ENCODE measurements around the gene SLC22A5.
"Not testable (repeated sequence)": the region's sequence is repeated elsewhere in the genome, so short reads cannot be mapped to it uniquely, and the experiment has no call there.

SLC22A5 gene

DNA sequence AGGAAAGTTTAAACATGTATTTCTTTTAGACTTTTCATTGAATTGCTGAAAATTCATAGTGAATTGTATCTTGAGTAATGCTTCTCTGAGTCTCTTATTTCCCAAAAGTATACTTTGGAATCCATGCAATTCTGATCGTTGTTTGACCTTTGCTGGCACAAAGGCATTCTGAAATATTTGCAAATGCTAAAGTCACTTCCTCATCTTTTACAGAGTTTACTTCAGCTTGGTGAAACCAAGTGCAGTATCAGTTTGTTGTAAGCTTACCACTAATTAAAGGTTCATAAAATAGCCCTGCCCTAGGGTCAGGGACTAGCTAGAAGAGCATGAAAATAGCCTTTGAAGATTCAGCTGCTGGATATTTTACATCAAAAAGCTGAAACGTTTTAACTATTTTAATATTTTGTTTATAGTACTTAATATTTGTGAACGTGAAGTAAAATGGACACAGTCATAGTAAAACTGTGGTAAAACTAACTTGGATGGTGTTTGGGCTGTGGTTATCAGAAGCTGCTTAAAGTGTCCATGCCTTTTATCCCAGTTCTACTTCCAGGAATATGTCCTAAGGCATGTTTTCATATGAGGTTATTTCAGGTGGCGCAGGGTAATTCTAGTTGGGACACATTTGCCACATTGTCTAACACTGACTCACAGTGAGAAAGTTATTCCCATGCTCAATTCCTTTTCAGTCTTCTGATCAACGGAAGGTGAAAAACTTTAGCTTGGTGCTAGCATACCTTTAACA is 45.3 kb downstream of the SLC22A5 start:
- DNase-seq (ENCODE audit: low spot score), result no peak

DNA sequence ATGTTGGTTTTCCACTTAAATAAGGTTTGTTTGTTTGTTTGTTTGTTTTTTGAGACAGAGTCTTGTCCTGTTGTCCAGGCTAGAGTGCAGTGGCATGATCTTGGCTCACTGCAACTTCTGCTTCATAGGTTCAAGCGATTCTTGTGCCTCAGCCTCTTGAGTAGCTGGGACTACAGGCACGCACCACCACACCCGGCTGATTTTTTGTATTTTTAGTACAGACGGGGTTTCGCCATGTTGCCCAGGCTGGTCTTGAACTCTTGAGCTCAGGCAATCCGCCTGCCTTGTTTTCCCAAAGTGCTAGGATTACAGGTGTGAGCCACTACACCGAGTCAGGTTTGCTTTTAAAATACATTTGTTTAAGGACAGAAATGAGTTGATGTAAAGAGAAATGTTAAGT is 46.0 kb downstream of the SLC22A5 start:
- not testable (repeated sequence) for DNase-seq (ENCODE audit: low spot score)

- DNase-seq (ENCODE audit: low spot score), result no peak
Observed at GRCh38 chr5:132416306-132417009, 46.9 kb downstream of the SLC22A5 start.

- DNase-seq (ENCODE audit: low spot score), result no peak
Observed at GRCh38 chr5:132417010-132417439, 47.5 kb downstream of the SLC22A5 start.

GRCh38 chr5:132417461-132417860 is 48.0 kb downstream of the SLC22A5 start:
- no peak for DNase-seq (ENCODE audit: low spot score)

DNA sequence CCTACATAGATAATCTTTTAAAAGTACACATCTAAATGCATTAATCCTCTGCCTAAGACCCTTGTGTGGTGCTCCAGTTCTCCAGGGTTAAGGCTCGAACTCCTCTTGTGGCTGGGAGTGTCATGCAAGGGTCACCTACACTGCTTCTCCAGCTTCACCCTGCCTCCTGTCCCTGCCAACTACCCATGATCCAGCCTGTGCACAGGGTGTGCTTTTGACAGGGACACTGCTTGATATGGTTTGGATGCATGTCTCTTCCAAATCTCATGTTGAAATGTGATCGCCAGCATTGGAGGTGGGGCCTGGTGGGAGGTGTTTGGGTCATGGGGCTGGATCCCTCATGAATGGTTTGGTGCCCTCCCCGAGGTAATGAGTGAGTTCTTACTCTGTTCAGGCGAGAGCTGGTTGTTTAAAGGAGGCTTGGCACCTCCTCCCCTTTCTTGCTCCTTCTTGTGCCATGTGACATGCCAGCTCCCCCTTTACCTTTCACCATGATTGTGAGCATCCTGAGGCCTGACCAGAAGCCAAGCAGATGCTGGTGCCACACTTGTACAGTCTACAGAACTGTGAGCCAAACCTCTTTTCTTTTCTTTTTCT is 48.5 kb downstream of the SLC22A5 start:
- no peak for DNase-seq (ENCODE audit: low spot score)

GRCh38 chr5:132418881-132419280 is 49.4 kb downstream of the SLC22A5 start:
- DNase-seq (ENCODE audit: low spot score), result no peak

GRCh38 chr5:132419502-132420468 is 50.3 kb downstream of the SLC22A5 start:
- peak; percentile 83 for DNase-seq (ENCODE audit: low spot score)

DNA sequence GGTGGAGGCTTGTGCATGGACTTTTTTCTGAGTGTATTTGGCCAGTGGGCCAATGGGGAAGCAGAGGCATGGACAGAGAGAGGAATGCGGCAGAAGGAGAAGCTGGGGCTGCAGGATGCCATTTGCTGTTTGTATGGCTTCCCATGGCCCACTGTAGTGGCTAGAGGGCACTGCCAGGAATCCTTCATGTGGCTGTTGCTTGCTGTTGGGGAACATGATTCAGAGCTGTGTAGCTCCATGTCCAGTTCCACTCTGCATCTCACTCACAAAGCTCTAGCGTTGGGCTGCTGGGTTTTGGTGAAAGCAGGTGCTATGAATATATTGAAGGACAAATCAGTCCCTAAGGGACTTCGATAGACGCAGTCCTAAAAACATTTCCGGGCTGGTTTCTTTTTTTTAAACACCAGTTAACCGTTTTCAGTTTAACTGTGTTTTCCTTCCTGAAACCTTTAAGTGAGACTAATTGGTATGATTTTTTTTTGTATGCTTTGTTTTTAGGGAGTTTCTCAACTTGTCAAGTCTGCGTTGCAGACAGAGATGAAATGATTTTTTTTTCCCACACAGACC is 51.3 kb downstream of the SLC22A5 start:
- DNase-seq (ENCODE audit: low spot score), result no peak

DNA sequence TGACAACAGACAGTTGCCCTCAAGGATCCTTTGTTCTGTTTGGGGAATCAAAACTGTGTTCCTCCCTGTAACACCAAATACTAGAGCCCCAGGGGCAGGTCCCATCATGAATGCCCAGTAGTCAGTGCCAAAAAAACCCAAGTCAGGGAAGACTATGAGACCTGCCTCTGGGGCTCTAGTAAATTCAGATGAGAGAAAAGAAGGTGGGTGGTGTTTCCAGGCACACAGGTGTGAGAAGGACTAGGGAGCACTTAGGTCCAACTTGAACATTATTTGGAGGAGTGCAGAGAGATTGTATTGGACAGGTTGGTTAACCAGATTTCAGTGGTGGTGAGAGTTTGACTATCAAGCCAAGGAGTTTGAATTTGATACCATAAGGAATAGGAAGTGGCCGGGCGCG is 52.0 kb downstream of the SLC22A5 start:
- no peak for DNase-seq (ENCODE audit: low spot score)

DNA sequence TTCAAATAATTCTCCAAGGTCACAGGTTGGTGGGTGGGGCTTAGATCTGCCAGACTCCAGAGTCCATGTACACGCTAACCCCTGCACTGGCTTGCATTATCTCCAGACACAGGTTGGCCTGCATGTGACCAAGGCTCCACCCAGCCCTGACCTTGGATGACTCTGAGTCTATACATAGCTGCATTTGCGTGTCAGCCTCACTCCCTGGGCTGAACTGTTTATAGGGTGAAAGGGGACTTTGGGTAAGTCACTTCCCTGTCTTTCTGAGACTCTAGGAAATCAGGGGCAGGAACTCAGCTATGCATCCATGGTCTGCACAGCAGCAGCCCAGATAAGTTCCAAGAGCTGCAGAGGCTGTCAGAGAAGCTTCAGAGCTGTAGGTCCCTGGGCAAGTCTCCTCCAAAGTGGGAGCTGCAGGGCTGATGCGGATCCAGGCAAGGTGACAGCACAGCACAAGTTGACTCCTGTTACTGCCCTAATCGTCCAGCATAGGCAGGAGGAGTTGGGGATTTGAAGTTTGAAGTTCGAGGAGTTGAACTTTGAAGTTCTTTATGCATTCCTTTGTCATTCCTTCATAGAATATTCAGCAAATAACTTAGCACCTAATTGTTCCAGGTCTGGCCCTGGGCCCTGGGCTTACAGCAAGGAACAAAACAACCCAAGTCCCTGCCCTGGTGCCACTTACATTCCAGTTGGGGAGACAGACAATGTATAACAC is 53.4 kb downstream of the SLC22A5 start:
- DNase-seq (ENCODE audit: low spot score), result peak; percentile 81

DNA sequence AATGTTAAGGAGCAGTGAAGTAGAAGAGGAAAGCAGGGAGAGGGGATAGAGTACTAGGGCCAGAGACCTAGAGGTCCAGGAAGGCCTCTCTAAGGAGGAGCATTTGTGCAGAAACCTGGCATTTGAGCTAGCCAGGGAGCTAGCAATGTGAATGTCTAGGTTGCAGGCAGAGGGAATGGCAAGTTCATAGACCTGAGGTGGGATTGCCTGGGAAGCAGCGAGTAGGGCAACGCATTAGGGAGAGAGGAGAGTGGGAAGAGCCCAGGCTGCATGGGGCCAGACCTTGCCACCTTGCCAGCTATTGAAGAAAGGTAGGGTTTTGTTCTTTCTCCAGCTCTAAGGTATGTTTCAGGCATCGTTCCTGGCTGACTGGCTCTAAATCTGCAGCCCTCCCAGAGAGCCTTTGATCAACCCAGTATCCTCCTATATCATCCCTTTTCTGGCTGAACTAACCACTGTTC is 54.0 kb downstream of the SLC22A5 start:
- no peak for DNase-seq (ENCODE audit: low spot score)

DNA sequence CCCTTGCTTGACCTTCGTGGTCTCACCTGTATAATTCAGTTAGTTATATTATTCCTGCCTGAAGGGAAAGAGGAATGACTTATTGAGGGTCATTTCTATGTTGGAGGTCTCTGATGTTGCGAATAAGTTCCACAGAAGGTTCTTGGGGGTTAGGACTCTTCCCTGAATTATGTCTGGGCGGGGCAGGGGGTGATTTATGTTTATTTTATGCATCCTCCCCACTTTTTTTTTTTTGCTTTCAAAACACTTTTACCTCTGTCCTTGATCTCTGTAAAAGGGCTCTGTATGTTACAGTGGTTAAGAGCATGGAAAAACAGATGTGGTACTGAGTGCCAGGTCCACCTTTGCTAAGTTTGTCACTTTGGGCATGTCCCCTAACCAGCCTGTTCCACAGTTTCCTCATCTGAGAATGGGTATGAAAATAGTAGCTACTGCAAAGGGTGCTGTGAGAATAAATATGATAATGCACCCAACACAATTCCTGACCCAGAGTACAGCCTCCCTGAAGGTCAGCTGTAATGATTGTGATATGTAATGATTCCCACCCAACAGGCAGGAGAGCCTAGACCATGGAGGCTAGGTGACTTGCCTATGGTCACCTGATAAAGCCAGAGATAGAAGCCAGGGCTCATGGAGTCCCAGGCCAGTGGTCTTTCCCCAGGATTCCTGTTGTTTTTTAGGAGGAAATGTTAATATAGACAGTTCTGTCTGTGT is 54.8 kb downstream of the SLC22A5 start:
- no peak for DNase-seq (ENCODE audit: low spot score)

- no peak for DNase-seq (ENCODE audit: low spot score)
Observed at GRCh38 chr5:132425009-132425937, 55.8 kb downstream of the SLC22A5 start.

- DNase-seq (ENCODE audit: low spot score), result no peak
Observed at GRCh38 chr5:132425975-132426524, 56.5 kb downstream of the SLC22A5 start.

DNA sequence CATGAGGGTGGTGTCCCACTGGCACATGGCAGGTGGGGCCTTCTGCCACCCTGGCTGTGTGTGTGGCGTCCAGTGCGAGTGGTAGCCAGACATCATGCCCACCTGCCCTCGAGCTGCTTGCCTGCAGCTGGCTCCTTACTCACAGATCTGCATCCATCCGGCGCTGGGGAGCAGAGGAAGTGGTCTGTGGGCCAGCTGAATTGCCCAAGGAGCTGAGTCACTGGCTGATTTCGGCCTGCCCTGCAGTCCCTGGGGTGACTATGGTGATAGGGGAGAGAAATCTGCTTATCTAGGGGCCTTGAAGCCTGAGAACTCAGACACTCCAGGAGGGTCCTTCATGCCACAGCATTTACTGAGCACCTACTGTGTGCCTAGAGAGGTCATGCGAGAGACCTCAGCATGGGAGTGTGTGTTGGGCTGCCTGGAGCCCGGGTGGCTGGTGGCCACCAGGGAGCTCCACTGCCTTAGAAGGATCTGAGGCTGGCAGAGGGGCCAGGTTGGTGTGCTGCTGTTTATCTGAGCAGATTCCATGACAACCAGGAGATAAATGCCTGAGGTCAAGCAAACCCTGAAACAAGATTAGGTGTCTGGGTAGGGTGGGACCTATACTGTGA is 57.1 kb downstream of the SLC22A5 start:
- DNase-seq (ENCODE audit: low spot score), result peak; percentile 91

GRCh38 chr5:132427281-132428146 is 58.0 kb downstream of the SLC22A5 start:
- no peak for DNase-seq (ENCODE audit: low spot score)

All from kidney capillary endothelial cell (primary cell).